GM06990 (cell line): ENCODE results near the gene GNAI2.

Source experiments
- DNase-seq: peaks from one replicate; pipeline ENCODE4 v3.0.0-alpha.2; 2011; ENCODE audit not compliant: insufficient read length; ENCODE audit errors: extremely low read depth
- H3K27me3 ChIP-seq: replicated peaks from 2 replicates; pipeline ENCODE4 v1.6.0; 2011; ENCODE audit warnings: low read length; ENCODE audit not compliant: control insufficient read depth, insufficient read depth
- H3K36me3 ChIP-seq: 2 replicates; pipeline ENCODE4 v1.5.1; 2011; ENCODE audit warnings: low read length; ENCODE audit not compliant: control insufficient read depth, insufficient read depth
- H3K4me3 ChIP-seq: replicated peaks from 2 replicates; pipeline ENCODE4 v1.5.1; 2011; ENCODE audit warnings: low read depth, mild to moderate bottlenecking, control low read depth, low read length
- TF ChIP-seq, protein P1 (sequence below): IDR thresholded peaks from 2 replicates; pipeline ENCODE4 v1.5.1; 2011; ENCODE audit warnings: low read length, control low read depth, mild to moderate bottlenecking, inconsistent platforms; ENCODE audit not compliant: insufficient read depth, poor library complexity, severe bottlenecking

GNAI2 gene

GRCh38 chr3:50264964-50265485 lies 29.0 kb downstream of the GNAI2 start:
- DNase-seq, result no peak
- TF ChIP-seq, protein P1, sequence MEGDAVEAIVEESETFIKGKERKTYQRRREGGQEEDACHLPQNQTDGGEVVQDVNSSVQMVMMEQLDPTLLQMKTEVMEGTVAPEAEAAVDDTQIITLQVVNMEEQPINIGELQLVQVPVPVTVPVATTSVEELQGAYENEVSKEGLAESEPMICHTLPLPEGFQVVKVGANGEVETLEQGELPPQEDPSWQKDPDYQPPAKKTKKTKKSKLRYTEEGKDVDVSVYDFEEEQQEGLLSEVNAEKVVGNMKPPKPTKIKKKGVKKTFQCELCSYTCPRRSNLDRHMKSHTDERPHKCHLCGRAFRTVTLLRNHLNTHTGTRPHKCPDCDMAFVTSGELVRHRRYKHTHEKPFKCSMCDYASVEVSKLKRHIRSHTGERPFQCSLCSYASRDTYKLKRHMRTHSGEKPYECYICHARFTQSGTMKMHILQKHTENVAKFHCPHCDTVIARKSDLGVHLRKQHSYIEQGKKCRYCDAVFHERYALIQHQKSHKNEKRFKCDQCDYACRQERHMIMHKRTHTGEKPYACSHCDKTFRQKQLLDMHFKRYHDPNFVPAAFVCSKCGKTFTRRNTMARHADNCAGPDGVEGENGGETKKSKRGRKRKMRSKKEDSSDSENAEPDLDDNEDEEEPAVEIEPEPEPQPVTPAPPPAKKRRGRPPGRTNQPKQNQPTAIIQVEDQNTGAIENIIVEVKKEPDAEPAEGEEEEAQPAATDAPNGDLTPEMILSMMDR, result no peak
- H3K36me3 ChIP-seq, result no peaks in the 10 kb centered on the region; the same call in 1 of the 2 replicates
- no peak overlapping the region for H3K4me3 ChIP-seq
- H3K27me3 ChIP-seq, result no peaks in the 10 kb centered on the region

- H3K36me3 ChIP-seq, result no peaks in the 10 kb centered on the region; the same call in 1 of the 2 replicates
- no peaks in the 10 kb centered on the region for H3K27me3 ChIP-seq
- DNase-seq, result no peak
- H3K4me3 ChIP-seq, result no peak overlapping the region
- TF ChIP-seq, protein P1, result no peak
Measured at GRCh38 chr3:50265571-50265970, 29.6 kb downstream of the GNAI2 start.

GRCh38 chr3:50266017-50266416 lies 30.0 kb downstream of the GNAI2 start:
- H3K36me3 ChIP-seq, result no peaks in the 10 kb centered on the region
- no peak for DNase-seq
- H3K27me3 ChIP-seq, result no peaks in the 10 kb centered on the region
- TF ChIP-seq, protein P1, result no peak
- H3K4me3 ChIP-seq, result no peak overlapping the region

DNA sequence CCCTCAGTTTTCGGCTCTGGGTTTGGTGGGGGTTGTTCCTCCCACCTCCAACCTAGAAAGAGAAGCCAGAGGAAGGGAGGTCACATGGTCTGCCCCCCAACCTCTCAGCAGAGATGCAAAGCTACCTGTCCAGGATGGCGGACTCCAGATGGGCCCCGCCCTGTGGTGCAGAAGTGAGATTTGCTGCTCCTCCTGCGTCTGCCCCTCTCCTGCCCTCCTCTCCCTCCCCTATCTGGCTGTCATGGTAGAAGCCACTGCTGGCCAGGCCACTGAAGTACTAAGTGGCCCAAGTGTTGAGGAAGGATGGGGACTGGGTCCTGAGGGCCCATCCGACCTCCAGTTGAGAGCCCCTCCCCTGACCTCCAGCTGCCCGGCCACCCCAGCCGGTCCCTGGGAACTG lies 30.8 kb downstream of the GNAI2 start:
- TF ChIP-seq, protein P1, result no peak
- Histone ChIP-seq H3K36me3 (no peaks in the 10 kb centered on the region), H3K4me3 (no peak overlapping the region), H3K27me3 (no peaks in the 10 kb centered on the region)
- DNase-seq, result no peak

GRCh38 chr3:50267280-50267913 lies 31.4 kb downstream of the GNAI2 start:
- H3K36me3 ChIP-seq, result no peaks in the 10 kb centered on the region
- TF ChIP-seq, protein P1, result no peak
- H3K4me3 ChIP-seq, result no peak overlapping the region
- no peaks in the 10 kb centered on the region for H3K27me3 ChIP-seq
- no peak for DNase-seq
